Activated effector memory CD4-positive, alpha-beta T cell treated with anti-CD3 and anti-CD28 coated beads, Interleukin-2, amount 50 U/mL, for 16 hours (primary cell): ENCODE results near the gene SLC43A3.

ENCODE experiments used
- DNase-seq: peaks from one replicate; pipeline ENCODE4 v3.0.0-alpha.2; 2020

The SLC43A3 gene

GRCh38 chr11:57426439-57426928 lies 437 bp downstream of the SLC43A3 start:
- DNase-seq: peak; percentile 65

- DNase-seq: peak; percentile 65
These were observed 1.1 kb downstream of the SLC43A3 start for GRCh38 chr11:57425565-57426438.

DNA sequence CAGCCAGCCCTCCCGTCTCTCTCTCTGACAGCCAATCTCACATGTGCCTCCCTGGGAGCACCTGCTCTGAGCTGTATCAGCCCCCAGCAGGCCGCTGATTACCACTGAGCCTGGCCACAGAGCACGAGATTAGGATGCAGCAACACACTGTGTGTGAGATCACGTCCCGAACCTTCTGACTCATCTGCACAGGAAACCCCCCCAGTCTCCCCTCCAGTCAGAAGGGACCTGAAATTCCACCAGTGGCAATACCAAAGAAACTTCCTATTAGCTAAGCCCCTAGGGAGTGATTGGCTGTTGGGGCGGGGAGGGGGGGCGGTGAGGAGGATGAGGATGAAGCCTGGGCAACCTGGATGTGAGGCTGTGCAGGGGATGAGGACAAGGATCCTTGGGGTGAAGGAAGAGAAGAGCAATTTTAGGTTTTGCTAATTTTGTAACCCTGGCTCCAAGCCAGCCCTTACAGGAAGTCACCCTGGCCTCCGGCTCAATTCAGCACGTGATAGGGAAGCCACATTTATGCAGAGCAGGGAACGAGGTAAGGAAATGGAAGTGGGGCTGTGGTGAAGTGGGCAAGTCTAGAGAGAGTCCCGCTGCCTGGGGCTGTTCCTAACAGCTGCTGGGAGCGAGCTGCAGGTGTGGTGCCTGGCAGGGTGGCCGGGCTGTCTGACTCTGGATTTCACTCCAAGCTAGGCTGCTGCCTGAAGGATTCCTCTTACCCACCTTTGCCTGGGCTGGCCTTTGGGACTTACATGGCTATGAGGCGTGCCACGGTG lies 1.9 kb downstream of the SLC43A3 start:
- DNase-seq: peak; percentile 94

DNA sequence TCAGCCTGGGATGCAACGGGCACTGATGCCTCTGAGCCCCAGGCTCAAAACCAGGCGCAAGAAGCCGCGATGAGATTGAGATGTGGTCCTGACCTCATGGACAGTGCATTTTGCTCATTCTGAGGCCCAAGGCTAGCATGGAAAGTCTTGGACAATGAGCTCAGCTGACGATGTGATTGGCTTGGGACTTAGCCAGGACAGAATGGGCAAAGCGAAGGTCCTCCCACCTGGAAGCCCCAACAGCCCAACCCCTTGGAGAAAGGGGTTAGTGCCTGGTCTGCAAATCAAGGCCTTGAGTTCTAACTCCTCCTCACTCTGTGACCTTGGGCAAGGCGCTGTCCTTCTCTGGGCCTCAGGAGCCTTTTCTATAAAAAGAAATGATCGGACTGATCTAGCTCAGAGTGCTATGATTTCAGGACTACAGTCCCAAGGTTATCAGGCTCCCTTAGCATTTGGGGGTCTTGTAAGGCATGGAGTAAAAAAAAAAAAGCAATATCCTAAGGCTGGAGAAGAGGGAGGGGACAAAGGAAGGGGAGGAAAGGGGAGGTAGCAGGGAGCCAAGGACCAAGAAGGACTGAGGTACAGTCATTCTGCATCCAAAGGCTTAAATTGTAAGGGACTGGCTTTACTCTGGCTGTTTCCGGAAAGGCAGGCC lies 2.7 kb downstream of the SLC43A3 start:
- DNase-seq: no peak

DNA sequence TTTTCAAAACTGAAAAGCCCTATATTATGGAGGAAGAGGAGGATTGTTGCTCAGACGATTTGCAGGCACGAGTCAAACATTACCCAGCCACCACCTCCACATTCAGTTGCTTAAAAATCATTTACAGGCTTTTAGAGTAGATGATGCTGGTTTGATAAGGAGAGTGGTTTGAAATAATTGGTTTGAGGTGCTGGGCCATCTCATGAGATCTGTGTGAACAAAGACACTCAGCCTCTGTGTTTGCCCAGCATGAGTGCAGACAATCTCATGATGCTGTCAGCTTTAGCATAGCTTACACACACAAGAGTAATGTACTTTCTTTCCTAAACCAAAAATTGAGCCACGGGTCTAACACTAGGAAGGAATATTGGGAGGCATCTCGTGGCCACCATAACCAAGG lies 4.3 kb downstream of the SLC43A3 start:
- DNase-seq: no peak

- DNase-seq: no peak
These were observed 5.1 kb downstream of the SLC43A3 start for GRCh38 chr11:57421805-57422204.

- no peak for DNase-seq
These were observed 5.9 kb downstream of the SLC43A3 start for GRCh38 chr11:57421066-57421465.

- DNase-seq: no peak
These were observed 7.8 kb downstream of the SLC43A3 start for GRCh38 chr11:57419146-57419545.

DNA sequence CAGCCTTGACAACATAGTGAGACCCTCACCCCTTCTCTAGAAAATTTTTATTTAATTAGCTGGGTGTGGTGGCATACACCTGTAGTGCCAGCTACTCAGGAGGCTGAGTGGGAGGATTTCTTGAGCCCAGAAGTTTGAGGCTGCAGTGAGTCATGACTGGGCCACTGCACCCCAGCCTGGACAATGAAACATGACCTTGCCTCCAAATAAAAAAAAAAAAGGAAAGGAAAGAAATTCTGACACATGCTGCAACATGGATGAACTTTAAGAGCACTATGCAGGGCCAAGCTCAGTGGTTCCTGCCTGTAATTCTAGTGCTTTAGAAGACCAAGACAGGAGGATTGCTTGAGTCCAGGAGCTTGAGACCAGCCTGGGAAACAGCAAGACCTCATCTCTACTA lies 8.8 kb downstream of the SLC43A3 start:
- no peak for DNase-seq

DNA sequence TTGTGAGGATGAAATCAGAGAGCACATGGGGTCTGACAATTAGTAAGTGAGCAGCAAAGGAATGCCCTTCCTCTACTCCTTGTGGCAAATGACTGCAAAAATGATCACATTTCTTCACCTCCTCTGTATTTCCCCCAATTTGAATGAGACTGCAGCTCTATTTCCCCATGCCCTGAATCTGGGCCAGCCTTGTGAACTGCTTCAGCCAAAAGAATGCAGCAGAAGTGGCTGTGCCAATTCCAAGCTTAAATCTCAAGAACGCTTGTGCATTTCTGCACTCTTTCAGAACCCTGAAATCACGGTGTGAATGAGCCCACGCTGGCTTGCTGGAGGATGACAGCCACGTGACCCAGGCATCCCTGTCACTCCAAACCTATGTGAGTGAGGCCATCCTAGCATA lies 9.9 kb downstream of the SLC43A3 start:
- DNase-seq: no peak

GRCh38 chr11:57416436-57416835 lies 10.5 kb downstream of the SLC43A3 start:
- no peak for DNase-seq

DNA sequence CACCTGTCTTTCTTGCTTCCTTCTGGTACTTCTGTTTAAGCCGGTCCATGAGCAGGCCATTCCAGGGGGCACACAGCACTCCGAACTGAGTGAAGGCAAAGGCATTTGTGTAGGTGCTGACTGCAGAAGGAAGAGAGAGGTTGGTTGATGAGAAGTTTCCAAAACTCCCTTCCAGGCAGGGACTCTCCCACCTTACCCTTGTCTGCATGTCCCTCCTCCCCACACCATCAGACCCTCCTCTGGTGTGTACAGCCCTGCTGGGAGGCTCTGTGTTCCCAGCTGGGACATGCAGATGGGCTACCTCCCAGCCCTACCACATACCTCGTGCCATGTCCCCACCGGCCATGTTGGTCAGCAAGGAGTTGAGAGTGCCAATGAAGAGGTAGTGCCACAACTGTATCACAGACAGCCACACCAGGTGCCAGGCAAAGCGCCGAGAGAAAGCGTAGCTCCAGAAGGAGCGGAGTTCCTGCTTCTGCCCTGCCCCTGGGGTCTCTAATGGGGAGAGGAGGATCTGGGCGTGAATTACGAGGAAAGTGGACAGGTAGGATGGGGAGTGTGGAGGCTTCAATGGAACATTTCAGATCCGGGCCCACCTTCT lies 12.2 kb downstream of the SLC43A3 start:
- no peak for DNase-seq

- DNase-seq: no peak
These were observed 13.2 kb downstream of the SLC43A3 start for GRCh38 chr11:57413681-57414080.

GRCh38 chr11:57410287-57410686 lies 16.6 kb downstream of the SLC43A3 start:
- no peak for DNase-seq

- DNase-seq: no peak
These were observed 17.4 kb downstream of the SLC43A3 start for GRCh38 chr11:57409321-57410100.

GRCh38 chr11:57408771-57409170 lies 18.1 kb downstream of the SLC43A3 start:
- no peak for DNase-seq

DNA sequence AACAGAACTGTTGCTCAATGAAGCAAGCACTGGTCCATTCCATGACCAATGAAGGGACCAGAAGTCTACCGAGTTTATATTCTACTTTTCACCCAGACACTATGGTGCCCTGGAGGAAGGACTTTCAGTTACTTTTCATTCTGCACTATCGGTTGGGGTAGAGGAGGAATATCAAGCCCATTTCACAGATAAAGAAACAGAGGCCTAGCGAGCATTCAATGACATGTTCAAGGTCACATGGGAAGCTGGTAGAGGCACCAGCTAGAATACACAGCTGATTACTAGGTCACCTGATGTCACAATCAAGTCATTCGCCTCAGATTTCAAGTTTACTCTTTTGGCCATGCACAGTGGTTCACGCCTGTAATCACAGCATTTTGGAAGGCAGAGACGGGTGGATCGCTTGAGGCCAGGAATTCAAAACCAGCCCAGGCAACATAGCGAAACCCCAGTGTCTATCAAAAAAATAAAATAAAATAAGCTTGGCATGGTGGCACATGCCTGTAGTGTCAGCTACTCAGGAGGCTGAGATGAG lies 18.9 kb downstream of the SLC43A3 start:
- DNase-seq: no peak

- DNase-seq: no peak
These were observed 19.7 kb downstream of the SLC43A3 start for GRCh38 chr11:57407010-57407920.

- DNase-seq: peak; percentile 73
These were observed 20.5 kb downstream of the SLC43A3 start for GRCh38 chr11:57406337-57406904.

DNA sequence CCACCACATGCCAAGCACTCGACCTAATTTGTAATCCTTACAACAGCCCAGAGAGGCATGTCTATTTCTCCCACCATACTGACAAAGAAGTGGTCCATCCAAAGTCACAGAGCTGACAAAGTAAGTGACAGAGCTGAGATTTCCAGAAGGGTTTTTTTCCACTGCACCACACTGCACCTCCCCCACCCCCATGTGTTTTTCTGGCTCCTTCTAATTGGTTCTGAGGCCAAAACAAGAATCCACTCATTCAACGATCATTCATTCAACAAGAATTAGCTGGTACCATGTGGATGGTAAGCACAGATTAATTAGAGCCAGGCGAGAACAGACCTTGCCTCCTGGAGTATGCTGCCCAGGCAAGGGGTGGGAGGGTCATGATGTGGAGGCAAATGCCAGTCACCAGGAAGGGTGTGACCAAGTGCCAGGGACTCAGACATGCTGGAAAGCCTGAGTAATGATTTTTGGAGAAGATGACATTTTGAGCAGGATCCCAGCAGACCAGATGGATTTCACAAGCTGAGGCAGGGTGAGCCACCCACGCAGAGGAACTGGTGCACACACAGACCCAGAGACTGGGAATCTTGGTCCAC lies 21.6 kb downstream of the SLC43A3 start:
- no peak for DNase-seq
